ENCODE results near the gene NFIA.

DNA sequence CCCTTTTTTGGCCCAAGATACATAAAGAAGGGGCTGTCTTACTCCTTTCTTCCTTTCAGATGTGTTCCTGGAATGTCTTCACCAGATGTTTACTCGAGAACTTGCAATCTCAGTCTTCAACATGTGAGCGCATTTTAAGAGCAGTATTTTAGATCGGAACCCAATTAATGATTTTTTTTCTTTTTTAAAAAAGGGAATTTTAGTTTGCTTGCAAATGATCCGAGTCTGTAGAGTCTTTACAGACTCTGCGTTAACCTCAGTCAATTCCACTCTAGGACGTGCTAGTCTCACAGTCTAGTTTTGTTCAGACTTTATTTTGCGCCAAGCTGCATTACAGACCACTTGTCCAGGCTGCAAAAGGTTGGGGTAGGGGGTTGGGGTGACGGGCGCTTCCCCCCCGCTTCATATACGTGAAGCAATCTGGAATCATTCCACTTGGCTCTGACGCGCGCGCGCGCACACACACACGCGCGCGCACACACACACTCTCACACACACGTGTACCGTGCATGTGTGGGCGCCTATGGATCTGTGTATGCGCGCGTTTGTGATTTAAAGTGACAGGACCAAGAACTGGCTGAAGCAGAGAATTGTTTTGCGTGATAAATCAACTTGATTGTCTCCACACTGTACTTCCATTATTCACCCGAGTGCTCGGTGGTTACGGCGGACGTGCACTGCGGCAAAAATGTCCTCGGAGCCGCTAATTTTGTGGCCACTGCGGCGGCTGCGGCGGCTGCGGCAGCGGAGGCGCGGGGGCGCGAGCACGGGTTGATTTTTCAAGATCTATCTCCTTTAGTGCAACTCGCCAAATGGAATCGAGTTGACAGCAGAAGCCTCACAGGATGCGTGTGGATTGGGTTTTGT, 25.6 kb upstream of the NFIA start:
- no peak for TF ChIP-seq CTCF (IDR thresholded peaks at IDR 0.05)
- TF ChIP-seq POLR2A (IDR thresholded peaks at IDR 0.05), result peak in 1 of 2 donors; percentile 30
